Measurements from ENCODE around the gene RTP1.
"Not testable (repeated sequence)": the region's sequence is repeated elsewhere in the genome, so short reads cannot be mapped to it uniquely, and the experiment has no call there.

Gene RTP1

DNA sequence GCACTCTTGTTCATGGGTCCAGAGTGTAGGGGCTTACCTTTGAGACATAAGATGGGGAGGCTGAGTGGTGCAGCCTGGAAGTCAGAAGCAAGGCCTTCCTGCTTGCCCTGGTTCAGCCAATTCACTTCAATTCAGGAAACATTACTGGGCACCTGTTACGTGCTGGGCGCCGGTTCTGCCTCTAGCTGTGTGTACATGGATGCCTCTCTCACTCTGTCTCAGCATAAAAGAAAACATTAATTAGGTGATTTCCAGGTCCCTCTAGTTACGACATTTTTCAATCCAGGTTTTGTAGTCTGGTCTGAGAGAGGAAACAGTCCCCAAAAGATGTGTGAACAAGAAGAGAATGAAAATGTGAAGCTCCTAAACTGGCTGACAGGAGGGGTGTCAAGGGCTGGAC lies 1.2 kb downstream of the RTP1 start:
- DNase-seq (ENCODE audit: extremely low read depth, low read depth) = no peak
- TF ChIP-seq, protein P1, sequence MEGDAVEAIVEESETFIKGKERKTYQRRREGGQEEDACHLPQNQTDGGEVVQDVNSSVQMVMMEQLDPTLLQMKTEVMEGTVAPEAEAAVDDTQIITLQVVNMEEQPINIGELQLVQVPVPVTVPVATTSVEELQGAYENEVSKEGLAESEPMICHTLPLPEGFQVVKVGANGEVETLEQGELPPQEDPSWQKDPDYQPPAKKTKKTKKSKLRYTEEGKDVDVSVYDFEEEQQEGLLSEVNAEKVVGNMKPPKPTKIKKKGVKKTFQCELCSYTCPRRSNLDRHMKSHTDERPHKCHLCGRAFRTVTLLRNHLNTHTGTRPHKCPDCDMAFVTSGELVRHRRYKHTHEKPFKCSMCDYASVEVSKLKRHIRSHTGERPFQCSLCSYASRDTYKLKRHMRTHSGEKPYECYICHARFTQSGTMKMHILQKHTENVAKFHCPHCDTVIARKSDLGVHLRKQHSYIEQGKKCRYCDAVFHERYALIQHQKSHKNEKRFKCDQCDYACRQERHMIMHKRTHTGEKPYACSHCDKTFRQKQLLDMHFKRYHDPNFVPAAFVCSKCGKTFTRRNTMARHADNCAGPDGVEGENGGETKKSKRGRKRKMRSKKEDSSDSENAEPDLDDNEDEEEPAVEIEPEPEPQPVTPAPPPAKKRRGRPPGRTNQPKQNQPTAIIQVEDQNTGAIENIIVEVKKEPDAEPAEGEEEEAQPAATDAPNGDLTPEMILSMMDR (IDR thresholded peaks at IDR 0.05; ENCODE audit: low read depth, low read length) = no peak

DNA sequence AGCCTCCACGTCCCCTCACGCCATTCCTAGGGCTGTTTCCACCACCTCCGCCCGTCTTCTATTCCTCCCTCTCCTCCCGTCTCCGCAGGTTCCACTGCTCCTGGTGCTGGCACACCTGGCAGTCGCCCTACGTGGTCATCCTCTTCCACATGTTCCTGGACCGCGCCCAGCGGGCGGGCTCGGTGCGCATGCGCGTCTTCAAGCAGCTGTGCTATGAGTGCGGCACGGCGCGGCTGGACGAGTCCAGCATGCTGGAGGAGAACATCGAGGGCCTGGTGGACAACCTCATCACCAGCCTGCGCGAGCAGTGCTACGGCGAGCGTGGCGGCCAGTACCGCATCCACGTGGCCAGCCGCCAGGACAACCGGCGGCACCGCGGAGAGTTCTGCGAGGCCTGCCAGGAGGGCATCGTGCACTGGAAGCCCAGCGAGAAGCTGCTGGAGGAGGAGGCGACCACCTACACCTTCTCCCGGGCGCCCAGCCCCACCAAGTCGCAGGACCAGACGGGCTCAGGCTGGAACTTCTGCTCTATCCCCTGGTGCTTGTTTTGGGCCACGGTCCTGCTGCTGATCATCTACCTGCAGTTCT lies 2.3 kb downstream of the RTP1 start:
- not testable (repeated sequence) for DNase-seq (ENCODE audit: extremely low read depth, low read depth)

DNA sequence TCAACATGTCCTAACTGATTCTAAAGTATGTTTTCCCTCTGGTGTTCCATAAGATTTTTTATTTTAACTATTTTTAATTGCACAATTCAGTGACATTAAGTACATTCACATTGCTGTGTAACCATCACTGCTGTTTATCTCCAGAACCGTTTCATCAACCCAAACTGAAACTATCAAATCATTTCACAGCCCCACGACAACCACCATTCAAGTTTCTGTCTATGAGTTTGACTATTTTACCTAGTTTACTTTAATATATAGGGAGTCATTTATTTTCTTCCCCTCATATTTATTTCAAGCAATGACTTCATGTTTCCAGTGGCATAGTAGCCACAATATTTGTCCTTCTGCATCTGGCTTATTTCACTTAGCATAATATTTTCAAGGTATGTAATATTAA lies 8.4 kb downstream of the RTP1 start:
- TF ChIP-seq, protein P1 (IDR thresholded peaks at IDR 0.05; ENCODE audit: low read depth, low read length) = no peak

DNA sequence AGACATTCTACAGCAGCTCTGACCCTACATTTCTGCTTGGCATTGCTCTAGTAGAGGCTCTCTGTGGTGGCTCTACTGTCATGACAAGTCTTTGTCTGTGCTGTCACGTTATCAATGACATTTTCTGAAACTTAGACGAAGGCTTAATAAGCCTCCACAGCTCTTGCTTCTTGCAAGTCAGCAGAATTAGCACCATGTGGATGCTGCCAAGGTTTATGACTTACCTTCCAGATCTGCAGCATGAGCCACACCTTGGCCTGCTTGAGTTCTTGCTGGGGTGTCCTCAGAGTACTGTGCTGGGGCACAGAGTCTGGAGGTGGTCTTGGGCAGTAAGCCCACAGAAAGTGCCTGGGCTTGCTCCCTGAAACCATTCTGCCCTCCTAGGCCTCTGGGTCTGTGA lies 9.8 kb downstream of the RTP1 start:
- no peak for DNase-seq (ENCODE audit: extremely low read depth, low read depth)
- TF ChIP-seq, protein P1 (IDR thresholded peaks at IDR 0.05; ENCODE audit: low read depth, low read length) = no peak

More for the DNA sequence above, 8.4 kb downstream of the RTP1 start:
- DNase-seq (ENCODE audit: extremely low read depth, low read depth) = no peak

DNA sequence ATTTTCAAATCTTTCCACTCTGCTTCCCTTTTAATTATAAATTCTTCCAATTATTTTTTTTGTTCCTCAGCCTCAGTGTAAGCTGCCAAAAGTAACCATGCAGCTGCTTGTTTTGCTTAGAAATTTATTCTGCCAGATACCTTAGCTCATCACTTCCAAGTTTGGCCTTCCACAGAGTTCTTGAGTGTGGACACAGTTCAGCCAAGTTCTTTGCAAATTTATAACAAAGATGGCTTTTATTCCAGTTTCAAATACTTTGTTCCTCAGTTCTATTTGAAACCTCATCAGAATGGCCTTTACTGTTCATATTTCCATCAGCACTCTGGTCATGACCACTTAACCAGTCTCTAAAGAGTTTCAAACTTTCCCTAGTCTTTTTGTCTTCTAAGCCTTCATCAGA lies 10.3 kb downstream of the RTP1 start:
- TF ChIP-seq, protein P1 (IDR thresholded peaks at IDR 0.05; ENCODE audit: low read depth, low read length) = no peak
- no peak for DNase-seq (ENCODE audit: extremely low read depth, low read depth)

DNA sequence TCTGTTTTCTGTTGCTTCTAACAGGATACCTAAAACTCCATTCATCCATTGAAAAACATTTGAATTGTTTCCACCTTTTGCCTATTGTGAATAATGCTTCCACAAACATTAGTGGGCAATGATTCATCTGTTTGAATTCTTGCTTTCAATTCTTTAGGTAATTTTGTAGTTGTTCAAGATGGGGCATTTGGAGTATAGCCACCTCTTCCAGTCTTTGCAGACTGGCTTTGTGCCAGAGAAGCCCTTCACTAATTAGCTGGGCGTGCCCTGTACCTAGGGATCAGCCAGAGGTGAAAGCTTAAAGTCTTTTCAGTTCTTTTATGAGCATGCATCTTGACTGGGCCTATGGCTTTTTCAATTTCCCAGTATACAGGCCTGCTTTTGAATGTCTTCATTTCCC lies 10.9 kb downstream of the RTP1 start:
- DNase-seq (ENCODE audit: extremely low read depth, low read depth) = no peak
- TF ChIP-seq, protein P1 (IDR thresholded peaks at IDR 0.05; ENCODE audit: low read depth, low read length) = no peak

DNA sequence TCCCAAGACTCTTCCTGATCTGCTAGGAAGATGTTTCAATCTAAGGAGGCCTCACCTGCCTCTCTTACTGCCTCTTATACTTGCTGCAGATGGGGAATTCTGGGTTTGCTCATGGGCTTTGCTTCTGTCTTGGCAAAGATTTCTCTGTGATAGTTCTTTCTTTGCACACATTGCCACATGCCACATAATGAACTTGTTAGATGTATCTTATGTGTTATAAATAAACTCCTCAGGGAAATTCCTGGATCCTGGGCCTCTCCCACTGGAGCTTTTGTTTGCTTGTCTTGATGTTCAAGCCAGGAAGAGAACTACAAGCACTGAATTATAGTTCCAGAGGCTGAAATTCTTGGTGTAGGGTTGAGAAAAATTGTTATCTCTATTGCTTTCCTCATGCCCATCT lies 12.2 kb downstream of the RTP1 start:
- TF ChIP-seq, protein P1 (IDR thresholded peaks at IDR 0.05; ENCODE audit: low read depth, low read length) = no peak
- peak; percentile 19 for DNase-seq (ENCODE audit: extremely low read depth, low read depth)

DNA sequence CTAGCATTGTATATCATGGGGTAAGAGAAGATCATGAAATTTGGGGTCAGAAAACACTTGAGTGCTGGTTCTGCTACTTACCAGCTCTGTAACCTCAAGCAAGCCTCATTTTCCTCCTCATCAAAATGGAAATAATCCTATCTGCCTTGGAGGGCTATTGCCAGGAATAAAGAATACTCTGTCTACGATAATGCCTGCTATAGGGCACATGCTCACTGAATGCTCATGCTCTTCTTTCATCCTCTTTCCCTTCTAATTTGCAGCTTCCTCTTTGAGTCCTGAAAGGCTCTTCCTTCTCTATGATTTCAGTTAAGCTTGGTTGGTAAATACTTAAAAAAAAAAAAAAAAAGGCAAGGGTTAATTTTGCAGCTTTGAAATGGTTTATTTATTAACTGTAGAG lies 12.8 kb downstream of the RTP1 start:
- DNase-seq (ENCODE audit: extremely low read depth, low read depth) = no peak
- TF ChIP-seq, protein P1 (IDR thresholded peaks at IDR 0.05; ENCODE audit: low read depth, low read length) = no peak

Data from AG09319 (cell line).